Neural cell (in vitro differentiated cells): ENCODE measurements around the gene SNCB. TPM values are rescaled to one million over a fixed set of nuclear protein-coding genes. Genes with fewer than 3 reads are reported as not detected.

ENCODE experiments used
- H2AFZ ChIP-seq: fragments of 200-600, 300-800 bp; sonication (generic), shearing (Covaris generic); 2 replicates; pipeline ENCODE4 v1.6.0; 2014; ENCODE audit warnings: low read depth, mild to moderate bottlenecking, antibody characterized with exemption, low read length, moderate library complexity
- H3F3A ChIP-seq: fragments of 200-600 bp; shearing (Covaris generic); 2 replicates; pipeline ENCODE4 v1.6.1; 2016; ENCODE audit warnings: mild to moderate bottlenecking, moderate library complexity, mixed read lengths, antibody characterized with exemption, low read length; ENCODE audit not compliant: insufficient read depth, poor library complexity, severe bottlenecking
- H3K27ac ChIP-seq: fragments of 200-600, 300-800 bp; sonication (generic), shearing (Covaris generic); 2 replicates; pipeline ENCODE4 v1.5.1; 2014; ENCODE audit warnings: mild to moderate bottlenecking, low read length, moderate library complexity
- H3K27me3 ChIP-seq: fragments of 300-800, 200-600 bp; sonication (generic), shearing (Covaris generic); 2 replicates; pipeline ENCODE4 v1.6.0; 2014; ENCODE audit warnings: mild to moderate bottlenecking, low read depth, low read length, moderate library complexity; ENCODE audit not compliant: insufficient read depth
- H3K36me3 ChIP-seq: fragments of 300-800, 200-600 bp; sonication (generic), shearing (Covaris generic); 2 replicates; pipeline ENCODE4 v1.5.1; 2014; ENCODE audit warnings: mild to moderate bottlenecking, antibody characterized with exemption, low read length, moderate library complexity; ENCODE audit not compliant: insufficient read depth
- H3K4me2 ChIP-seq: fragments of 300-800, 200-600 bp; sonication (generic), shearing (Covaris generic); 2 replicates; pipeline ENCODE4 v1.6.0; 2014; ENCODE audit warnings: mild to moderate bottlenecking, low read length
- H3K4me3 ChIP-seq: fragments of 300-800, 200-600 bp; sonication (generic), shearing (Covaris generic); 2 replicates; pipeline ENCODE4 v1.5.1; 2014; ENCODE audit warnings: mild to moderate bottlenecking, low read length, moderate library complexity
- H3K79me2 ChIP-seq: fragments of 200-600 bp; shearing (Covaris generic); replicated peaks from 2 replicates; pipeline ENCODE4 v1.6.0; 2014; ENCODE audit warnings: mild to moderate bottlenecking, low read length, moderate library complexity; ENCODE audit not compliant: insufficient read depth
- H3K9ac ChIP-seq: fragments of 300-800, 200-600 bp; sonication (generic), shearing (Covaris generic); 2 replicates; pipeline ENCODE4 v1.6.1; 2016; ENCODE audit warnings: mild to moderate bottlenecking, low read length, mixed read lengths
- H3K9me2 ChIP-seq: fragments of 200-600 bp; shearing (Covaris generic); 2 replicates; pipeline ENCODE4 v1.6.1; 2016; ENCODE audit warnings: mild to moderate bottlenecking, low read length, mixed read lengths; ENCODE audit not compliant: insufficient read depth
- H3K9me3 ChIP-seq: fragments of 200-600, 300-800 bp; sonication (generic), shearing (Covaris generic); 2 replicates; pipeline ENCODE4 v1.6.1; 2016; ENCODE audit warnings: mild to moderate bottlenecking, mixed run types, low read length, moderate library complexity, mixed read lengths
- H4K20me1 ChIP-seq: fragments of 200-600 bp; shearing (Covaris generic); 2 replicates; pipeline ENCODE4 v1.6.1; 2016; ENCODE audit warnings: mild to moderate bottlenecking, mixed run types; ENCODE audit not compliant: insufficient read depth
- EP300 ChIP-seq: fragments of 450-650 bp; conservative IDR thresholded peaks from 2 replicates; pipeline ENCODE4 v1.6.1; 2014; ENCODE audit warnings: antibody characterized with exemption, mild to moderate bottlenecking, moderate library complexity; ENCODE audit not compliant: poor library complexity, severe bottlenecking
- EZH2 ChIP-seq: fragments of 200-600, 300-800 bp; shearing (Covaris generic), sonication (generic); IDR thresholded peaks from 2 replicates; pipeline ENCODE4 v1.6.1; 2014; ENCODE audit warnings: antibody characterized with exemption, low read length, borderline replicate concordance, mild to moderate bottlenecking; ENCODE audit not compliant: insufficient read depth, poor library complexity, severe bottlenecking
- MXI1 ChIP-seq: fragments of 450-650 bp; conservative IDR thresholded peaks from 2 replicates; pipeline ENCODE4 v1.6.1; 2014; ENCODE audit warnings: antibody characterized with exemption, mild to moderate bottlenecking; ENCODE audit not compliant: poor library complexity, severe bottlenecking
- POLR2AphosphoS5 ChIP-seq: IDR thresholded peaks from 2 replicates; pipeline ENCODE4 v1.6.1; 2012
- RAD21 ChIP-seq: fragments of 450-650 bp; conservative IDR thresholded peaks from 2 replicates; pipeline ENCODE4 v1.6.1; 2014; ENCODE audit warnings: antibody characterized with exemption, mild to moderate bottlenecking, moderate library complexity
- SMC3 ChIP-seq: fragments of 450-650 bp; conservative IDR thresholded peaks from 2 replicates; pipeline ENCODE4 v1.6.1; 2014; ENCODE audit warnings: antibody characterized with exemption, mild to moderate bottlenecking, moderate library complexity; ENCODE audit not compliant: poor library complexity
- TAF1 ChIP-seq: IDR thresholded peaks from 2 replicates; pipeline ENCODE4 v1.6.1; 2012; ENCODE audit warnings: low read depth
- polyA plus RNA-seq: library from polyadenylated mRNA; depleted of rRNA; stranded (reverse); fragments of >200 nt; gene quantifications from 2 replicates; pipeline ENCODE4 v1.2.3, GENCODE V29; 2014
- TF ChIP-seq, protein P1 (sequence below): IDR thresholded peaks from 2 replicates; pipeline ENCODE4 v1.6.1; 2012; ENCODE audit warnings: borderline replicate concordance
- TF ChIP-seq, protein P2 (sequence below): fragments of 450-650 bp; IDR thresholded peaks from 2 replicates; pipeline ENCODE4 v1.5.1; 2014; ENCODE audit warnings: antibody characterized with exemption, mild to moderate bottlenecking, moderate library complexity; ENCODE audit not compliant: poor library complexity, severe bottlenecking

The SNCB gene
- polyA plus RNA-seq, 1 donor from 2014 or later, result 10.1 TPM

DNA sequence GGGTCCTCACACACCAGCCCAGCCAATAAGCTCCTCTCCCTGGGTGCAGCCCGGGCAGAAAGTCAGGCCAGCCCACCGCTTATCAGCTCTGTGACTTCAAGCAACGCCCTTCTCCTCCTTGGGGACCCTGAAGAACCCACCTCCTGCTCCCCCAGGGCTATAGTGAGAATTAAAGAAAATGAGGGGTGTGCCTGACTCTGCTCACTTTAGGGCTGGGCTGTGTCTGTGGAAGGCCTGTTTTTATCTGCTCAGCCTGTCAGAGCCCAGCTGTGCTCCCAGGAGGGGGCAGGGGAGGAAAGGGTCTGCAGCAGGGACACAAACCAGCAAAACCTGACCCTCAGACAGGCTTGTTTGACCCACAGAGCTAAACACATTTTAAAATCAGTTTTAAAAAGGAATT is 24.3 kb downstream of the SNCB start:
- TF ChIP-seq SMC3 (no peak), EP300 (no peak), TAF1 (no peak), RAD21 (no peak), MXI1 (no peak)
- TF ChIP-seq, protein P1, sequence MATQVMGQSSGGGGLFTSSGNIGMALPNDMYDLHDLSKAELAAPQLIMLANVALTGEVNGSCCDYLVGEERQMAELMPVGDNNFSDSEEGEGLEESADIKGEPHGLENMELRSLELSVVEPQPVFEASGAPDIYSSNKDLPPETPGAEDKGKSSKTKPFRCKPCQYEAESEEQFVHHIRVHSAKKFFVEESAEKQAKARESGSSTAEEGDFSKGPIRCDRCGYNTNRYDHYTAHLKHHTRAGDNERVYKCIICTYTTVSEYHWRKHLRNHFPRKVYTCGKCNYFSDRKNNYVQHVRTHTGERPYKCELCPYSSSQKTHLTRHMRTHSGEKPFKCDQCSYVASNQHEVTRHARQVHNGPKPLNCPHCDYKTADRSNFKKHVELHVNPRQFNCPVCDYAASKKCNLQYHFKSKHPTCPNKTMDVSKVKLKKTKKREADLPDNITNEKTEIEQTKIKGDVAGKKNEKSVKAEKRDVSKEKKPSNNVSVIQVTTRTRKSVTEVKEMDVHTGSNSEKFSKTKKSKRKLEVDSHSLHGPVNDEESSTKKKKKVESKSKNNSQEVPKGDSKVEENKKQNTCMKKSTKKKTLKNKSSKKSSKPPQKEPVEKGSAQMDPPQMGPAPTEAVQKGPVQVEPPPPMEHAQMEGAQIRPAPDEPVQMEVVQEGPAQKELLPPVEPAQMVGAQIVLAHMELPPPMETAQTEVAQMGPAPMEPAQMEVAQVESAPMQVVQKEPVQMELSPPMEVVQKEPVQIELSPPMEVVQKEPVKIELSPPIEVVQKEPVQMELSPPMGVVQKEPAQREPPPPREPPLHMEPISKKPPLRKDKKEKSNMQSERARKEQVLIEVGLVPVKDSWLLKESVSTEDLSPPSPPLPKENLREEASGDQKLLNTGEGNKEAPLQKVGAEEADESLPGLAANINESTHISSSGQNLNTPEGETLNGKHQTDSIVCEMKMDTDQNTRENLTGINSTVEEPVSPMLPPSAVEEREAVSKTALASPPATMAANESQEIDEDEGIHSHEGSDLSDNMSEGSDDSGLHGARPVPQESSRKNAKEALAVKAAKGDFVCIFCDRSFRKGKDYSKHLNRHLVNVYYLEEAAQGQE, result no peak

DNA sequence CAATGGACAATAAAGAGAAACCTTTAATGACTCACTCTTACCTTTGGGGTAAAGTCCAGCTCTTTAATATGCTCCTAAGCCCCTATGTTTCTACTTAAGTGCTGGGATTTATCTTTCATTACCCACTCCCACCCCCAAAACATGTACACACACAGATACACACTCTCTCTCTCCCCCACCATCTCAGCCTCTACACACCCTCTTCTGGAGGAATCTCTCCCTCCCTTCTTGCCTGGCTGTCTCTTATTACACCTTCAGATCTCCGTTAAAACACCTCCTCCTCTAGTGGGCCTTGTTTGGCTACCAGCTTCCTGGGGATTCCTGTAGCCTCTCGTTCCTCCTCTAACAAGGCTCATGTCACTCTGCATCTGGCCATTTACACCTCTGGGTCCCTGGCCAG is 27.2 kb downstream of the SNCB start:
- TF ChIP-seq, protein P1, result no peak
- TF ChIP-seq SMC3, result no peak
- TF ChIP-seq, protein P2, sequence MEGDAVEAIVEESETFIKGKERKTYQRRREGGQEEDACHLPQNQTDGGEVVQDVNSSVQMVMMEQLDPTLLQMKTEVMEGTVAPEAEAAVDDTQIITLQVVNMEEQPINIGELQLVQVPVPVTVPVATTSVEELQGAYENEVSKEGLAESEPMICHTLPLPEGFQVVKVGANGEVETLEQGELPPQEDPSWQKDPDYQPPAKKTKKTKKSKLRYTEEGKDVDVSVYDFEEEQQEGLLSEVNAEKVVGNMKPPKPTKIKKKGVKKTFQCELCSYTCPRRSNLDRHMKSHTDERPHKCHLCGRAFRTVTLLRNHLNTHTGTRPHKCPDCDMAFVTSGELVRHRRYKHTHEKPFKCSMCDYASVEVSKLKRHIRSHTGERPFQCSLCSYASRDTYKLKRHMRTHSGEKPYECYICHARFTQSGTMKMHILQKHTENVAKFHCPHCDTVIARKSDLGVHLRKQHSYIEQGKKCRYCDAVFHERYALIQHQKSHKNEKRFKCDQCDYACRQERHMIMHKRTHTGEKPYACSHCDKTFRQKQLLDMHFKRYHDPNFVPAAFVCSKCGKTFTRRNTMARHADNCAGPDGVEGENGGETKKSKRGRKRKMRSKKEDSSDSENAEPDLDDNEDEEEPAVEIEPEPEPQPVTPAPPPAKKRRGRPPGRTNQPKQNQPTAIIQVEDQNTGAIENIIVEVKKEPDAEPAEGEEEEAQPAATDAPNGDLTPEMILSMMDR, result no peak
- TF ChIP-seq TAF1, result no peak
- no peak for TF ChIP-seq RAD21
- TF ChIP-seq EZH2, result no peak
- TF ChIP-seq EP300, result no peak
- no peak for TF ChIP-seq POLR2AphosphoS5
- TF ChIP-seq MXI1, result no peak
- Histone ChIP-seq H3F3A (no peaks in the 10 kb centered on the region), H3K9me2 (no peaks in the 10 kb centered on the region), H3K9me3 (no peaks in the 10 kb centered on the region), H3K27ac (no peak overlapping the region), H3K9ac (no peak overlapping the region), H3K4me3 (no peak overlapping the region), H2AFZ (no peak overlapping the region), H3K79me2 (peaks cover 33% of the 10 kb centered on the region), H3K4me2 (no peak overlapping the region), H3K27me3 (no peaks in the 10 kb centered on the region), H3K36me3 (no peaks in the 10 kb centered on the region), H4K20me1 (peaks cover 6% of the 10 kb centered on the region)

More for the DNA sequence above, 24.3 kb downstream of the SNCB start:
- Histone ChIP-seq H4K20me1 (peaks cover 6% of the 10 kb centered on the region), H3K9ac (peak overlapping the region; percentile 26), H3K9me2 (no peaks in the 10 kb centered on the region), H3K79me2 (peaks cover 45% of the 10 kb centered on the region), H3K27ac (no peak overlapping the region), H3K9me3 (no peaks in the 10 kb centered on the region), H3K36me3 (no peaks in the 10 kb centered on the region), H2AFZ (no peak overlapping the region), H3K27me3 (peaks cover 4% of the 10 kb centered on the region), H3K4me2 (no peak overlapping the region), H3F3A (no peaks in the 10 kb centered on the region), H3K4me3 (peak overlapping the region; percentile 39)
